ENCODE data around the gene JOSD2. TPM values are rescaled to one million over a fixed set of nuclear protein-coding genes. Genes with fewer than 3 reads are reported as not detected.
"Not testable (repeated sequence)": the region's sequence is repeated elsewhere in the genome, so short reads cannot be mapped to it uniquely, and the experiment has no call there.

The JOSD2 gene
- total RNA-seq, 4 donors from 2014 or later, result 8.5 to 25.0 (median 21.2) TPM

GRCh38 chr19:50476907-50477238 lies 34.1 kb downstream of the JOSD2 start:
- intact Hi-C loops (cut with DNase I; ENCODE audit: low total_unique reads), result no loop called here
- peak overlapping the region; percentile 82 for H3K4me3 ChIP-seq (ENCODE audit: low read depth, poor library complexity, severe bottlenecking)
- WGBS, 2 donors, result 22 to 25% methylated on average over 16 to 20 of the region's 20 CpGs
- TF ChIP-seq POLR2A (IDR thresholded peaks at IDR 0.05), result no peak
- no peak for TF ChIP-seq CTCF (IDR thresholded peaks at IDR 0.05)
- no peak for DNase-seq (ENCODE audit: low spot score in 2 of 2)

DNA sequence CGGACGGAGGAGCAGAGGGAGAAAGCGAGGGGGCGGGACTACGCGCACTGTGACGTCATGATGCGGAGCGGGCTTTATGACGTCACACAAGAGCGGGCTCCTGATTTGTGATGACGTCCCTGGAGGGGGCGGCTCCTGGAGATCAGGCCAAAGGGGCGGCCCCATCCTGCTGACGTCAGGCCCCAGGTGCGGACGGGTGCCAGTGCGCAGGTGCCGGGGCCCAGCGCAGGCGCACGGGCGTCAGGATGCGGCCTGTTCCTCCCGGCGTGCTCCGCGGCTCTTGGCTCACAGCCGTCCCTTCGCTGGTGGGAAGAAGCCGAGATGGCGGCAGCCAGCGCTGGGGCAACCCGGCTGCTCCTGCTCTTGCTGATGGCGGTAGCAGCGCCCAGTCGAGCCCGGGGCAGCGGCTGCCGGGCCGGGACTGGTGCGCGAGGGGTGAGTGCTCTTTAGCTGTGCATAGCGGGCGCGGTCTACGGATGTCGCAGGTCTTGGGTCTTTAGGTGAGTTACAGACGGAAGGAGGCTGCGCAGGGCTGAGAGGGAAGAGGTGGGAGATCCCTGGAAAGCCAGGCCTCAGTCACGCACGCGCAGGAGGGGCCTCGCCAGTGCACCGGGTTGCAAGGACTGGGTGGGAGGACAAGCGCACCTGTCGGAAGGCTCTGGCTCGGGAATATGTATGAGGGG lies 34.6 kb downstream of the JOSD2 start, which contains the start of the genes EMC10 and GARIN5A:
EMC10 (plus strand) TSS at position 284 of the 683 bp plus-strand sequence; CDS start at position 322, 38 bp downstream.
GARIN5A (minus strand) TSS at position 625 of the 683 bp plus-strand sequence; CDS start at position 165, 460 bp downstream.
- DNase-seq (ENCODE audit: low spot score in 2 of 2), result peak; percentile 78 to 96
- intact Hi-C loops (cut with DNase I; ENCODE audit: low total_unique reads), result no loop called here
- H3K4me3 ChIP-seq (ENCODE audit: low read depth, poor library complexity, severe bottlenecking), result peak within 1 kb of the TSS; percentile 82
- TF ChIP-seq POLR2A (IDR thresholded peaks at IDR 0.05) (no peak), CTCF (IDR thresholded peaks at IDR 0.05) (no peak)
- whole genome bisulfite sequencing, 2 donors, result 2% methylated on average over 51 to 55 of the region's 58 CpGs

GRCh38 chr19:50475736-50476223 lies 35.2 kb downstream of the JOSD2 start:
- 69 to 77% methylated on average over 27 to 29 of the region's 29 CpGs for WGBS, 2 donors
- TF ChIP-seq POLR2A (IDR thresholded peaks at IDR 0.05), result no peak
- TF ChIP-seq CTCF (IDR thresholded peaks at IDR 0.05), result no peak
- intact Hi-C loops (cut with DNase I; ENCODE audit: low total_unique reads), result no loop called here
- H3K4me3 ChIP-seq (ENCODE audit: low read depth, poor library complexity, severe bottlenecking), result no peak overlapping the region
- no peak for DNase-seq (ENCODE audit: low spot score in 2 of 2)

- intact Hi-C loops (cut with DNase I; ENCODE audit: low total_unique reads), result no loop called here
- DNase-seq (ENCODE audit: low spot score in 2 of 2), result no peak
- no peak overlapping the region for H3K4me3 ChIP-seq (ENCODE audit: low read depth, poor library complexity, severe bottlenecking)
- 74% methylated on average over 12 of the region's 12 CpGs for WGBS, 2 donors
- TF ChIP-seq POLR2A (IDR thresholded peaks at IDR 0.05) (no peak), CTCF (IDR thresholded peaks at IDR 0.05) (no peak)
These were observed 35.9 kb downstream of the JOSD2 start for GRCh38 chr19:50475101-50475568.

- H3K4me3 ChIP-seq (ENCODE audit: low read depth, poor library complexity, severe bottlenecking); DNase-seq (ENCODE audit: low spot score in 2 of 2); intact Hi-C loops (cut with DNase I; ENCODE audit: low total_unique reads): not testable (repeated sequence)
- 49 to 59% methylated on average over 3 of the region's 3 CpGs for WGBS, 2 donors
These were observed 37.7 kb downstream of the JOSD2 start for GRCh38 chr19:50473336-50473735.

DNA sequence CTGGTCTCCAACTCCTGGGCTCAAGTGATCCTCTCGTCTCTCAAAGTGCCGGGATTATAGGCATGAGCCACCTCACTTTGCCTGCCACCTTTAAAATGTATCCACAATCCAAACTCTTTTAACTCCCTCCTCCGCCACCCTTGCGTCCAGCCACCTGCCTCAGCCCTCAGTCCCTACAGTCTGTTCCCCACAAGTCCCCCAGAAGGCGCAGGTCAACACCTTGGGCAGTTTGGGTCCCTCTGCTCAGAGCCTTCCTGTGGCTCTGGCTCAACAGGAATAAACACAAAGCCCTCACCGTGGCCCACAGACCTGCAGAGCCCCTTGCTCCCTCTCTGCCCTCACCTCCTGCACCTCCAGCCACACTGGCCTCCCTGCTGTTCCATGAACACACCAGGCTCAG lies 42.2 kb downstream of the JOSD2 start:
- TF ChIP-seq CTCF (IDR thresholded peaks at IDR 0.05), result no peak
- TF ChIP-seq POLR2A (IDR thresholded peaks at IDR 0.05), result no peak
- intact Hi-C loops (cut with DNase I; ENCODE audit: low total_unique reads), result no loop called here
- H3K4me3 ChIP-seq (ENCODE audit: low read depth, poor library complexity, severe bottlenecking), result no peak overlapping the region
- DNase-seq (ENCODE audit: low spot score in 2 of 2), result no peak
- 81 to 84% methylated on average over 6 of the region's 6 CpGs for WGBS, 2 donors

All from lower leg skin (tissue), 4 donors.